GM21447 (cell line): ENCODE data around the gene HAUS5.
"Not testable (repeated sequence)": the region's sequence is repeated elsewhere in the genome, so short reads cannot be mapped to it uniquely, and the experiment has no call there.

ENCODE experiments used
- ATAC-seq: cut with Tn5 transposase; IDR thresholded peaks from one replicate; pipeline ENCODE4 v1.9.1; 2021; ENCODE audit not compliant: unreplicated experiment

HAUS5 gene

DNA sequence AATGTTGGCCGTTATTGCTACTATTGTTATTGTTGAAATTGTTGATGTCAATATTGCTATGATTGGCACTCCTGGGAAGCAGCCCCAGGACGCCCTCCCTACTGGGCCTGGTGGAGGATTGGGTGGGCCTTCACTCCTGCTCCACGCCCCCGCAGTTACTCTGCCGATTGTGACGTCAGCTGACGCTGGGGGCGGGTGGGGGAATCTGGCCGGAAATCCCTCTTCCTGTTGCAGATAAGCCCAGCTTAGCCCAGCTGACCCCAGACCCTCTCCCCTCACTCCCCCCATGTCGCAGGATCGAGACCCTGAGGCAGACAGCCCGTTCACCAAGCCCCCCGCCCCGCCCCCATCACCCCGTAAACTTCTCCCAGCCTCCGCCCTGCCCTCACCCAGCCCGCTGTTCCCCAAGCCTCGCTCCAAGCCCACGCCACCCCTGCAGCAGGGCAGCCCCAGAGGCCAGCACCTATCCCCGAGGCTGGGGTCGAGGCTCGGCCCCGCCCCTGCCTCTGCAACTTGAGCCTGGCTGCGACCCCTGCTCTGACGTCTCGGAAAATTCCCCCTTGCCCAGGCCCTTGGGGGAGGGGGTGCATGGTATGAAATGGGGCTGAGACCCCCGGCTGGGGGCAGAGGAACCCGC lies 29.1 kb downstream of the HAUS5 start, which contains the start of gene ETV2:
TSS of gene ETV2 (plus strand) at position 231 of the 637 bp plus-strand sequence. CDS start 716 bp downstream, outside the sequence.
- ATAC-seq = no peak

DNA sequence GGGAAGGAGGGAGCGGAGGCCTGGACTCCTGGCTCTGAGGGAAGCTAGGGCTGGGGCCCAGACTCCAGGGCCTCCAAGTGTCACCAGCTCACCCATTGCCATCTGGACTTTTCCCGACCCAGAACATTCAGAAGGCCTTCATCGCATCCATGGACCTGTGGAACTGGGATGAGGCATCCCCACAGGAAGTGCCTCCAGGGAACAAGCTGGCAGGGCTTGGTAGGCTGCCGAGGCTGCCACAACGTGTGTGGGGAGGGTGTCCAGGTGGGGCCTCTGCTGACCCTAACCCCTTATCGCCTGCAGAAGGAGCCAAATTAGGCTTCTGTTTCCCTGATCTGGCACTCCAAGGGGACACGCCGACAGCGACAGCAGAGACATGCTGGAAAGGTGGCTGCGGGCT lies 29.8 kb downstream of the HAUS5 start:
- ATAC-seq = no peak

DNA sequence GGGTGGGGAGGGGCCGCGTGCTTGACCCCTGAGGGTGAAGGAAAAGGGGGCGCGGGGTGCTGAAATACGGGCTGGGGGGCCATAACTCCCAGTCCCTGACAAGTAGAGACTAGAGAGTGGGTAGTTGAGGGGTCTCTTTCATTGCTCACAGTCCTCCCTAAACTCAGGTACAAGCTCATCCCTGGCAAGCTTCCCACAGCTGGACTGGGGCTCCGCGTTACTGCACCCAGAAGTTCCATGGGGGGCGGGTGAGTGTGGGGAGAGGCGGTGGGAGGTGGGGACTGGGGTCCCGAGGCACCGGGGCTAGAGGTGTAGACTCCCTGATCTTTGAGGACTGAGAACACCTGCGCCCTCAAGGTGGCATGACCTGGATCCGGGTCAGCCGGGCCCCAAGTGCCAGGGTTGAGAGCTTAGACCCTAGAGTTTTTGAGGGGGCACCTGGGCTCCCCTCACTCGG lies 30.3 kb downstream of the HAUS5 start:
- no peak for ATAC-seq

DNA sequence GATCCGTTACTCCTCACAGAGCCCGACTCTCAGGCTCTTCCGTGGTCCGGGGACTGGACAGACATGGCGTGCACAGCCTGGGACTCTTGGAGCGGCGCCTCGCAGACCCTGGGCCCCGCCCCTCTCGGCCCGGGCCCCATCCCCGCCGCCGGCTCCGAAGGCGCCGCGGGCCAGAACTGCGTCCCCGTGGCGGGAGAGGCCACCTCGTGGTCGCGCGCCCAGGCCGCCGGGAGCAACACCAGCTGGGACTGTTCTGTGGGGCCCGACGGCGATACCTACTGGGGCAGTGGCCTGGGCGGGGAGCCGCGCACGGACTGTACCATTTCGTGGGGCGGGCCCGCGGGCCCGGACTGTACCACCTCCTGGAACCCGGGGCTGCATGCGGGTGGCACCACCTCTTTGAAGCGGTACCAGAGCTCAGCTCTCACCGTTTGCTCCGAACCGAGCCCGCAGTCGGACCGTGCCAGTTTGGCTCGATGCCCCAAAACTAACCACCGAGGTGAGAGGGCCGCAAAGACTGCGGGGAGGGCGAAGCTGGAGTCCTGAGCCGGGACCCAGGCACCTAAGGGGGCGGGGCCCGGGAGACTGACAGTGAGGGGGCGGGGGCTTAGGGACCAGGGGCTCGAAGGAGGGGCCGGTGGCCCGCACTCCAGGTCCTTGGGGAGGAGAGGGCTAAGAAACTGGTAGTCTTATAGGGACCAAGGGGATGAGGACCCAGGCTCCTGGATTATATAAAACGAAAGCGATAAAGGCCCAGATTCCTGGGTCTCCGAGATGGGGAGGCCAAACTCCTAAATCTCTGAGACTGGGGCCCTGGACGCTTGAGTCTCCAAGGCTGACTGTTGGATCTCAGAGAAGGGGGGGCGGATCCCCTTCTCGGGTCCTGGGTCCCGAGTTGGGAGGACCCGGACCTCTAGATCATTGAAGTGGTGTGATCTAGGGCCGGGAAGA lies 31.0 kb downstream of the HAUS5 start:
- no peak for ATAC-seq

DNA sequence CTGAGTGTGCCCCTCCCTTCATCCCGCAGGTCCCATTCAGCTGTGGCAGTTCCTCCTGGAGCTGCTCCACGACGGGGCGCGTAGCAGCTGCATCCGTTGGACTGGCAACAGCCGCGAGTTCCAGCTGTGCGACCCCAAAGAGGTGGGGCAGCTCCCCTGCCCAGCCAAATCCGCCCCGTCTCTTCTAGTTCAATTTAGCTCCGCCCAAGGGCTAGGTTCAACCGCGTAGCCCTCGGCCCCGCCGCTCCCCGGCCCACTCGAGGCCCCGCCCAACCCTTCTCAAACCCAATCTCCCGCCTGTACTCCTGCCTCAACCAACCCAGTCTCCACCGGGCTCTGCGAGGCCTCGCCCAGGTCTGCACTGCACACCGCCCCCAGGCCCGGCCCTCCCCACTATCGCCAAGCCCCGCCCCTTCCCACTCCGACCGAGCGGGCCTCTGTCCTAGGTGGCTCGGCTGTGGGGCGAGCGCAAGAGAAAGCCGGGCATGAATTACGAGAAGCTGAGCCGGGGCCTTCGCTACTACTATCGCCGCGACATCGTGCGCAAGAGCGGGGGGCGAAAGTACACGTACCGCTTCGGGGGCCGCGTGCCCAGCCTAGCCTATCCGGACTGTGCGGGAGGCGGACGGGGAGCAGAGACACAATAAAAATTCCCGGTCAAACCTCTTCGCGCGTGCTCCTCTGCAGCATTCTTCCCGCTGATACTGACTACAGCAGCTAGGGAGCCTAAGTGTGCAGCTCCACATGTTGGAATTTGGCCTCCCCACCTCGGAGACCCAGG lies 31.9 kb downstream of the HAUS5 start:
- ATAC-seq = peak; percentile 70

DNA sequence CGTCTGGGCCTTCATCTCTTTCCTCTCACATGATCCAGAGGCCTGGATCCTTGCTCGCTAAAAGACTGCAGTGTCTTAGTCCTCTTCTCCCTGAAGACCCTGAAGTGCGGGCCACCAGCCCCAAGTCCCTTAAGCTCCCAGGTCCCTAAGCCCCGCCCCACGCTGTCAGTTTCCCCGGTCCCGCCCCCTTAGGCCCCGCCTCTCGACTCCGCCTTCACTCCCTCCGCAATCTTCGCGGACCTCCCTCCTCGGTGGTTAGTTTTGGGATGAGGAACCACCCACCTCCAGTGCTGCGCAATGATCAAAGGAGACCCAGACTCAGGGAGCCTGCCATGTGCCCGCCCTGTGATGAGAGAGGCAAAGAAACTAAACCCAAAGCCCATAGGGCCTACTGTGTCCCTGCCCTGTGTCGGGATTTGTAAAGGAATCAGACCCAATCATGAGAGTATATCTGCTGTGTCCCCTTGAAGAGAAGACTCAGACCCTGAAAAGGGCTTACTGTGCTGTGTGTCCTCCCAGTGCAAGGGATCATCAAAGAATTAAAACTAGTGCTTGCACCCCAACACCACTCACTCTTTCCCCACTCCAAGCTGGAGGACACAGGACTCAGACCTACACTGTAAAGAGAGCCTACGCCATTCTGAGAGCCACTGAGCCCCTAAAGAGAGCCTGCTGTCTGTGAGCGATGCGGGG lies 32.6 kb downstream of the HAUS5 start:
- ATAC-seq = no peak

DNA sequence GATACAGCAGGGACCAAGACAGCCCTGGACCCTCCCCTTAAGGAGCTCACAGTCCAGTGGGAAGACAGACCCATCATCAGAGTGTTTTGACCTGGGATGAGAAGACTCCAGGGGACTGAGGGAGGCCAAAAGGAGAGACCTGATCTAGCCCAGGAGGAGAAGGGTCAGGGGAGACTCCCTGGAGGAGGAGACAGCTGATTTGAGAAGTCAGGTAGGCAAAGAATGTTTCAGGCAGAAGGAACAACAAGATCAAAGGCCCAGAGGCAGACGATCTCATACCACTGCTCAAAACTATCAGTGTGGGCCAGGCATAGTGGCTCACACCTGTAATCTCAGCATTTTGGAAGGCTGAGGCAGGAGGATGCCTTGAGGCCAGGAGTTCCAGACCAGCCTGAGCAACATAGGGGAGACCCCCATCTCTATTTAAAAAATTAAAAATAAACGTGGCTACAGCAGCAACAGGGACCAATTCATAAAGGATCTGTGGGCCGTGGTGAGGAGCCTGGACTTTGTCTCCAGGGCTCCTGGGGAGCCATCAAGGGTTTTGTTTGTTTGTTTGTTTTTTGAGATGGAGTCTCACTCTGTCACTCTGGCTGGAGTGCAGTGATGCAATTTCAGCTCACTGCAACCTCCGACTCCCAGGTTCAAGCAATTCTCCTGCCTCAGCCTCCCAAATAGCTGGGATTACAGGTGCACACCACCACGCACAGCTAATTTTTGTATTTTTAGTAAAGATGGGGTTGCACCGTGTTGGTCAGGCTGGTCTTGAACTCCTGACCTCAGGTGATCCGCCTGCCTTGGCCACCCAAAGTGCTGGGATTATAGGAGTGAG lies 33.4 kb downstream of the HAUS5 start:
- ATAC-seq = no peak

DNA sequence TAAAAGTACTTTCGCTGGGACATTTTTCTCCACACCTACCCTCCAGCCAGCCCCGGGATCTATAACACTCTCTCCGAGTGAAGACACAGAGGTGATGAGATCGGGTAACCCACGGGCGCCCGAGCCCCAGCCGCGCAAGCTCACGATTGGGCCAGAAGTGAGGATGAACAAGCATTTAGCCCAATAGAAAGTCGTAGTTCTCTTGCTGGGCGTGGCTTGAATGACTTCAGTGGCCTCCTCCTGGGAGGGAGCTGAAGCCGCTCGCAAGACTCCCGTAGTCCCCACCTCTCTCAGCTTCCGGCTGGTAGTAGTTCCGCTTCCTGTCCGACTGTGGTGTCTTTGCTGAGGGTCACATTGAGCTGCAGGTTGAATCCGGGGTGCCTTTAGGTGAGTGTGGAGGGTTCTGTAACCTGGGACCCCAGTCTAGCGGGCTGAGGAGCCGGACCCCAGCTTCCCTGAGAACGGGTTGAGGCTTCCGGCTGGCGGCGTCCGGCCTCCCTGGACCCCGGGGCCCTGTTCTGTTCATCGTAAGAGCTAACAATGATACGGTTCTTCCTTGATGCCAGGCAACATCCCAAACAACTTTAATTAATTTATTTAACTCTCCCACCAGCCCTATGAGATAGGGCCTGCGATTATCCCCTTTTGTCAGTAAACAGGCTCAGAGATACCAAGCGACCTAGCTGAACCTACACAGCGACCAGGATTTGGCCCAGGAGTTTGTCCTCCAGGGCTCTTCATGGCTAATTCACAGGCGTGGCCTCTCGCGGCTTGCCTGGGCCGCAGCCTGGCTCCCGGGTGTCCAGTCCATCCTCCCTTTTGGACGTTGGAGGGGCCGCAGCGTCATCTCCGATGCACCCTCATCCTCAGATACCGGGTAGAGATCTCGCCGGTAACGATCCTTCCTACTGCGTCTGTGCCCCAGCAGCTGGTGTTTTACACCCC lies 35.8 kb downstream of the HAUS5 start, which contains the start of gene COX6B1:
TSS of gene COX6B1 (plus strand) at position 307 of the 945 bp plus-strand sequence. CDS start 2,921 bp downstream, outside the sequence.
- peak; percentile 51 for ATAC-seq

- ATAC-seq = no peak
These were observed 38.0 kb downstream of the HAUS5 start for GRCh38 chr19:35650581-35650980.

GRCh38 chr19:35654828-35655227 lies 42.3 kb downstream of the HAUS5 start:
- ATAC-seq = not testable (repeated sequence)

- ATAC-seq = no peak
These were observed 43.1 kb downstream of the HAUS5 start for GRCh38 chr19:35655600-35655999.

GRCh38 chr19:35656700-35657099 lies 44.2 kb downstream of the HAUS5 start:
- no peak for ATAC-seq

GRCh38 chr19:35657904-35658700 lies 45.6 kb downstream of the HAUS5 start:
- ATAC-seq = no peak

DNA sequence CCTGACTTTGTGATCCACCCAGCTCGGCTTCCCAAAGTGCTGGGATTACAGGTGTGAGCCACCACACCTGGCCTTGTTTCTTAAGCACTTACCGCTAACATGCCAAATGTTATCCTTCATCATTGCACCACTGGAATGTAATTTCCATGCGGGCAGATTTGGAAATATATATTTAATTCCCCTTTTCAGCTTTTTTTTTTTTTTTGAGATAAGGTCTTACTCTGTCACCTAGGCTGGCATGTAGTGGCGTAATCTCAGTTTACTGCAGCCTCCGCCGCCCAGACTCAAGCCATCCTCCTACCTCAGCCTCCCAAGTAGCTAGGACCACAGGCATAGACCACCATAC lies 49.4 kb downstream of the HAUS5 start:
- ATAC-seq = no peak

GRCh38 chr19:35663981-35664380 lies 51.4 kb downstream of the HAUS5 start:
- ATAC-seq = no peak

DNA sequence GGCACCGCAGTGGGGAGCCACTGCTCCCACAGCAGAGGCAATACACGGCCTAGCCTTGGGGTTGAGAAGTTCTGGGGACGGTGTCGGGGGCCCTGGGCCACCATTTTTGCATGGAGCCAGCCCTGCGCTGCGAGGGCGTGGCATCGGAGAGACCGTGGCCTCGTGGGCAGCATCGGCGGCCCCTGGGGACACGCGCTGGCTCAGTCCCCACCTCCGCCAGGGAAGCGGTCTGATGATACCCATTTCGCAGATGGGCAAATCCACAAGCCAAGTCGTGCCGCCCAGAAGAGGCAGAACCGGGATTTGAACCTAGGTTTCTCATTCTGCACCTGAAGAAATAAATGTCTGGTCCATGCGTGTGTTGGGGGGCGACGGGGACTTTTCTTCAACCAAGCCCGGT lies 52.6 kb downstream of the HAUS5 start:
- no peak for ATAC-seq

GRCh38 chr19:35665604-35666003 lies 53.1 kb downstream of the HAUS5 start:
- no peak for ATAC-seq
